ENCODE results near the gene COL4A2. TPM values are rescaled to one million over a fixed set of nuclear protein-coding genes. Genes with fewer than 3 reads are reported as not detected.

Gene COL4A2
- total RNA-seq, 1 donor from 2014 or later: 7.6 TPM

GRCh38 chr13:110368408-110368807, 61.3 kb downstream of the COL4A2 start:
- FAIRE-seq (no peak), DNase-seq (ENCODE audit: low read depth) (no peak)
- TF ChIP-seq, protein P1, sequence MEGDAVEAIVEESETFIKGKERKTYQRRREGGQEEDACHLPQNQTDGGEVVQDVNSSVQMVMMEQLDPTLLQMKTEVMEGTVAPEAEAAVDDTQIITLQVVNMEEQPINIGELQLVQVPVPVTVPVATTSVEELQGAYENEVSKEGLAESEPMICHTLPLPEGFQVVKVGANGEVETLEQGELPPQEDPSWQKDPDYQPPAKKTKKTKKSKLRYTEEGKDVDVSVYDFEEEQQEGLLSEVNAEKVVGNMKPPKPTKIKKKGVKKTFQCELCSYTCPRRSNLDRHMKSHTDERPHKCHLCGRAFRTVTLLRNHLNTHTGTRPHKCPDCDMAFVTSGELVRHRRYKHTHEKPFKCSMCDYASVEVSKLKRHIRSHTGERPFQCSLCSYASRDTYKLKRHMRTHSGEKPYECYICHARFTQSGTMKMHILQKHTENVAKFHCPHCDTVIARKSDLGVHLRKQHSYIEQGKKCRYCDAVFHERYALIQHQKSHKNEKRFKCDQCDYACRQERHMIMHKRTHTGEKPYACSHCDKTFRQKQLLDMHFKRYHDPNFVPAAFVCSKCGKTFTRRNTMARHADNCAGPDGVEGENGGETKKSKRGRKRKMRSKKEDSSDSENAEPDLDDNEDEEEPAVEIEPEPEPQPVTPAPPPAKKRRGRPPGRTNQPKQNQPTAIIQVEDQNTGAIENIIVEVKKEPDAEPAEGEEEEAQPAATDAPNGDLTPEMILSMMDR (IDR thresholded peaks at IDR 0.05; ENCODE audit: insufficient read depth, low read length, severe bottlenecking): no peak
- no peaks in the 10 kb centered on the region for H3K27me3 ChIP-seq (ENCODE audit: control insufficient read depth, insufficient read depth, low read length)
- H3K36me3 ChIP-seq (ENCODE audit: control insufficient read depth, insufficient read depth, low read length): no peaks in the 10 kb centered on the region
- no peak overlapping the region for H3K4me3 ChIP-seq (ENCODE audit: low read depth, low read length)

DNA sequence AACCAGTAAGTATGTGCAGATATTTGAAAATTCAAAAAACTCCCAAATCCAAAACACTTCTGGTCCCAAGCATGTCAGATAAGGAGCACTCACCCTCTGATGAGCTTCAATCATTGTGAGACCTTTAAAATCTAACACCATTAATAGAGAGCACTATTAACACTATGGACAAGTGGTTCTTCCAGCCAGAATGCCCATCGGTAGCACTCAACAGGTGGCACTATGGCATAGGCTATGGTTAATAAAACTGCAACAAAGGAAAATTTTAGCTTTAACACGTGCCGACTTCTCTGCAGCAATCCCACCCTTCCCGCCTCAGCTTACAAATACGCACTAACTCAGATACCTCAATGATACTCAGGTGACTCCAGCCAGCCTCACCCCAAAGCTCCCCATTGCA, 62.3 kb downstream of the COL4A2 start:
- TF ChIP-seq, protein P1 (IDR thresholded peaks at IDR 0.05; ENCODE audit: insufficient read depth, low read length, severe bottlenecking): no peak
- Histone ChIP-seq H3K36me3 (ENCODE audit: control insufficient read depth, insufficient read depth, low read length) (no peaks in the 10 kb centered on the region), H3K27me3 (ENCODE audit: control insufficient read depth, insufficient read depth, low read length) (no peaks in the 10 kb centered on the region), H3K4me3 (ENCODE audit: low read depth, low read length) (no peak overlapping the region)
- DNase-seq (ENCODE audit: low read depth) (no peak), FAIRE-seq (no peak)

DNA sequence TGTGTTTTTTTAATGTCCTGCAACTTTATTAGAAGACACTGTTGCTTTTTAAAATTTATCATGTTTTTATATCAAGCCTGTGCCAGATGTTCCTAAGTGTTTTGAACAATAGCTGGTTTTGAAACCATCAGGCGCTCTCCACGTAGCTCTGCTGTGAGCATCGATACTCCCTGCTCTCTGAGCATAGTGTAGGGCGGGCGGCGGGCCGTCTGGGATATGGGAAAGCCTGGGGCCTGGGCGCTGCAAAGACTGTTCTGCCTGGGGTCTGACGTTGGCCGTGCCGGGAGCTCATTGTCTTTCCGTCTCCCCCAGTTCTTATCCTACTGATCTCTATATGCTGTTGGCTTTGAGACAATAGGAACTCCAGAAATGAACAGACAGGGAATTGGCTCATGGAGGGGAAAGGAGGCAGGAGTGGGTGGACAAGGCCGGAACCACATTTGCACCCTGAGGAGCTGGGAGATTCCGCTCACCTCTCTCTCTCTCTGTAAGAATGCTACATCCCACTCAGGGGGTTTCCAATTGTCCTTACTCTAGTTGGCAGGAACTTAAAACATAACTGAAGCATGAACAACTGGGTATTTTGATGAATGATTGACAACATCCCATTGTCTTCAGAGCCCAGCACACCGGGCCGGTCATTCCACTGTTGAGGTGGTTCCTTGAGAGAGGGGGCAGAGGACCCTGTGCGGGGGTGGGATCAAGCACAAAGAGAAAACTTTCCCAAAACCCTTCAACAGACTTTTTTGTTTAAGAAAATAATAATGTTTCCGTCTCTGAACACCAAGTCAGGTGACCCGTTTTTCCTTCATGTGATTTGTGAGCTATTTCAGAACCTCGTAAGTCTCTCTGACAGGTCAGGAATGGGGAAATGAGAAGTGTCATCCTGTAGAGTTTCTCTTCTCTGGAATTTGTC, 64.7 kb downstream of the COL4A2 start:
- H3K4me3 ChIP-seq (ENCODE audit: low read depth, low read length): no peak overlapping the region
- H3K36me3 ChIP-seq (ENCODE audit: control insufficient read depth, insufficient read depth, low read length): no peaks in the 10 kb centered on the region
- TF ChIP-seq, protein P1 (IDR thresholded peaks at IDR 0.05; ENCODE audit: insufficient read depth, low read length, severe bottlenecking): no peak
- no peaks in the 10 kb centered on the region for H3K27me3 ChIP-seq (ENCODE audit: control insufficient read depth, insufficient read depth, low read length)
- FAIRE-seq: no peak
- no peak for DNase-seq (ENCODE audit: low read depth)

DNA sequence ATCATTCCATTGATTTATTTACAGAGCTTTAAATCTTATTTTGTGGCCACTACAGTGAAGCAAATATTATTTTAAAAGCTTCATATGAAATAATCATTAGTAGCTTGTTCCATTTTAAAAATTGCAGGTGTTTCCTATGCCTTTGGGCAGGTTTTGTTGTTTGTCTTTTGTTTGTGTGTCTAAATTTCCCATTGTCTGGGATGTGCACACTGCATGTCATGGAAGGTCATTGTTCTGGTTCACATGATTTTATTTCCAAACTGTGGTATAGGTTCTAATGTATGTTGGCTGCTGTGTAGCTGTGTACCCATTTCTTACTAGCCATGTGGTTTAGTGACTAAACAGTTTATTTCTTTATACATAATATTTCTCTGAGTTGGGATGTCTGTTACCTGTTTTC, 65.6 kb downstream of the COL4A2 start:
- H3K36me3 ChIP-seq (ENCODE audit: control insufficient read depth, insufficient read depth, low read length): no peaks in the 10 kb centered on the region
- H3K27me3 ChIP-seq (ENCODE audit: control insufficient read depth, insufficient read depth, low read length): no peaks in the 10 kb centered on the region
- TF ChIP-seq, protein P1 (IDR thresholded peaks at IDR 0.05; ENCODE audit: insufficient read depth, low read length, severe bottlenecking): no peak
- FAIRE-seq (no peak), DNase-seq (ENCODE audit: low read depth) (no peak)
- H3K4me3 ChIP-seq (ENCODE audit: low read depth, low read length): no peak overlapping the region

DNA sequence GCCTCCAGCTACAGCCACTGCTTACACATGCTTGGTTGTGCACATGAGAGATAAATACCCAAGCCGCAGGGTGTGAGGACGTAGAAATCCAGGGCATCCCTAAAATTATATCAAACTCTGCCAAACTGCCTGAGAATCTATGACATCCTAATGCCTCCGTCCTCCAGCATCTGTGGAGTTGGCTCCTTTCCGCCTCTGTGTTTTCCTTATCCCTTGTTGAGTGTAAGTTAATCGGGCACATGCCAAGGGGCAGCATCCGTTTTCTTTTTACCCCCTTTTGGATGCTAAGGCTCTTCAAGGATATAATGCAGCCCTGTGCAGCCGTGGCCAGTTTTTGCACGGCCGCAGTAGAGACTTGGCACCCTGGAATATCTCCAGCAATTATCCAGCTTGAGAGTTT, 66.5 kb downstream of the COL4A2 start:
- TF ChIP-seq, protein P1 (IDR thresholded peaks at IDR 0.05; ENCODE audit: insufficient read depth, low read length, severe bottlenecking): no peak
- DNase-seq (ENCODE audit: low read depth) (no peak), FAIRE-seq (no peak)
- H3K27me3 ChIP-seq (ENCODE audit: control insufficient read depth, insufficient read depth, low read length): no peaks in the 10 kb centered on the region
- no peak overlapping the region for H3K4me3 ChIP-seq (ENCODE audit: low read depth, low read length)
- no peaks in the 10 kb centered on the region for H3K36me3 ChIP-seq (ENCODE audit: control insufficient read depth, insufficient read depth, low read length)
